ENCODE data around the gene ROBO1. TPM values are rescaled to one million over a fixed set of nuclear protein-coding genes. Genes with fewer than 3 reads are reported as not detected.

The ROBO1 gene
- total RNA-seq, 1 donor from 2014 or later = 31.7 TPM

- DNase-seq (ENCODE audit: low read depth) = no peak
- TF ChIP-seq CTCF (IDR thresholded peaks at IDR 0.05; ENCODE audit: insufficient read depth, low read length, poor library complexity, severe bottlenecking) = no peak
- Histone ChIP-seq H3K27me3 (ENCODE audit: control insufficient read depth, insufficient read depth, low read length) (no peaks in the 10 kb centered on the region), H3K4me3 (ENCODE audit: low read depth, low read length) (no peak overlapping the region), H3K36me3 (ENCODE audit: control insufficient read depth, insufficient read depth, low read length) (no peaks in the 10 kb centered on the region)
Measured at GRCh38 chr3:78647726-78648125, 1120.1 kb downstream of the ROBO1 start.

- Histone ChIP-seq H3K36me3 (ENCODE audit: control insufficient read depth, insufficient read depth, low read length) (no peaks in the 10 kb centered on the region), H3K4me3 (ENCODE audit: low read depth, low read length) (no peak overlapping the region), H3K27me3 (ENCODE audit: control insufficient read depth, insufficient read depth, low read length) (no peaks in the 10 kb centered on the region)
- DNase-seq (ENCODE audit: low read depth) = peak; percentile 62
- peak; percentile 68 for TF ChIP-seq CTCF (IDR thresholded peaks at IDR 0.05; ENCODE audit: insufficient read depth, low read length, poor library complexity, severe bottlenecking)
Measured at GRCh38 chr3:78645628-78646310, 1122.0 kb downstream of the ROBO1 start.

- Histone ChIP-seq H3K27me3 (ENCODE audit: control insufficient read depth, insufficient read depth, low read length) (no peaks in the 10 kb centered on the region), H3K4me3 (ENCODE audit: low read depth, low read length) (no peak overlapping the region), H3K36me3 (ENCODE audit: control insufficient read depth, insufficient read depth, low read length) (no peaks in the 10 kb centered on the region)
- no peak for DNase-seq (ENCODE audit: low read depth)
- no peak for TF ChIP-seq CTCF (IDR thresholded peaks at IDR 0.05; ENCODE audit: insufficient read depth, low read length, poor library complexity, severe bottlenecking)
Measured at GRCh38 chr3:78644847-78645246, 1123.0 kb downstream of the ROBO1 start.

GRCh38 chr3:78642226-78643035 lies 1125.4 kb downstream of the ROBO1 start:
- Histone ChIP-seq H3K36me3 (ENCODE audit: control insufficient read depth, insufficient read depth, low read length) (no peaks in the 10 kb centered on the region), H3K4me3 (ENCODE audit: low read depth, low read length) (no peak overlapping the region)

GRCh38 chr3:78641703-78642102 lies 1126.1 kb downstream of the ROBO1 start:
- no peak for DNase-seq (ENCODE audit: low read depth)
- H3K27me3 ChIP-seq (ENCODE audit: control insufficient read depth, insufficient read depth, low read length) = no peaks in the 10 kb centered on the region
- H3K4me3 ChIP-seq (ENCODE audit: low read depth, low read length) = no peak overlapping the region
- no peak for TF ChIP-seq CTCF (IDR thresholded peaks at IDR 0.05; ENCODE audit: insufficient read depth, low read length, poor library complexity, severe bottlenecking)
- H3K36me3 ChIP-seq (ENCODE audit: control insufficient read depth, insufficient read depth, low read length) = no peaks in the 10 kb centered on the region

More at GRCh38 chr3:78642226-78643035, 1125.4 kb downstream of the ROBO1 start:
- TF ChIP-seq CTCF (IDR thresholded peaks at IDR 0.05; ENCODE audit: insufficient read depth, low read length, poor library complexity, severe bottlenecking) = no peak
- no peaks in the 10 kb centered on the region for H3K27me3 ChIP-seq (ENCODE audit: control insufficient read depth, insufficient read depth, low read length)
- DNase-seq (ENCODE audit: low read depth) = no peak
